Suprapubic skin (tissue), 4 donors: Measurements from ENCODE around the gene LAMA5.

Experiments
- CTCF ChIP-seq, 2 donors: fragments of 200-600 bp in 1 of 2; fragments of 450-650 bp in 1 of 2; sonication (generic) in 1 of 2; IDR thresholded peaks; one replicate each; pipeline ENCODE4 v1.5.1; 2016 to 2019; ENCODE audit warnings: antibody characterized with exemption in 2 of 2, mild to moderate bottlenecking in 1 of 2, moderate library complexity in 1 of 2
- POLR2A ChIP-seq, 2 donors: fragments of 450-650 bp; IDR thresholded peaks; one replicate each; pipeline ENCODE4 v1.6.1; 2017; ENCODE audit warnings: antibody characterized with exemption in 2 of 2, mild to moderate bottlenecking in 2 of 2, moderate library complexity in 2 of 2
- POLR2AphosphoS5 ChIP-seq, 3 donors: sonication (generic); formaldehyde crosslinking; IDR thresholded peaks; one replicate each; pipeline ENCODE4 v1.6.1; 2017; ENCODE audit warnings: antibody characterized with exemption in 3 of 3

DNA sequence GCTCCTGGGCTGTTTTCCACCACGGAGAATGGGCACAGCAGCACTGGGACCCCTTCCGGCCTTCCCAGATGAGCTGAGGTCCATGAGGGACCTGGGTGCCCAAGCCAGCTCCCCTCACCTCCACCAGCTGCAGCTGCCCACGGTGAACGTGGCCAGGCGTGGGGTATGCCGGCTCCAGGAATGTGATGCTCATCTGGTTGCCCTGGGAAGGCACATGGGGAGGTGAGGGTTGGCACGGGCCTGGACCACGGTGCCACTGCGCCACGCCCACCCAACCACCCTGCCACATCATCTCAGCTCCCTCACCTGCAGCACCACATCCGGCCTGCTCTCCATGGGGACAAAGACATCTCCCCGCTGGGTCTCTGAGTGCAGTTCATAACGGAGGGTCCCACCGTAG, 40.6 kb downstream of the LAMA5 start:
- no peak for TF ChIP-seq CTCF (IDR thresholded peaks at IDR 0.05)
- TF ChIP-seq POLR2AphosphoS5 (IDR thresholded peaks at IDR 0.05): no peak
- TF ChIP-seq POLR2A (IDR thresholded peaks at IDR 0.05): no peak
